ENCODE measurements around the gene ATRNL1. TPM values are rescaled to one million over a fixed set of nuclear protein-coding genes. Genes with fewer than 3 reads are reported as not detected.

Gene ATRNL1
- total and polyA plus RNA-seq, 12 donors: 4.8 to 217 (median 92.4) TPM

GRCh38 chr10:115593060-115593459 lies 499.9 kb downstream of the ATRNL1 start:
- intact Hi-C loops (cut with DNase I): no loop called here
- no peak for DNase-seq
- WGBS, 4 donors: 91 to 100% (median 94%) methylated on average over 2 of the region's 2 CpGs
- H3K4me1 ChIP-seq (replicated peaks in 1 of 2): no peaks in the 10 kb centered on the region
- H3K27me3 ChIP-seq: no peaks in the 10 kb centered on the region
- H3K4me3 ChIP-seq: no peak overlapping the region
- no peak overlapping the region for H3K27ac ChIP-seq
- no peaks in the 10 kb centered on the region for H3K36me3 ChIP-seq (replicated peaks in 1 of 2)
- TF ChIP-seq CTCF (IDR thresholded peaks at IDR 0.05) (no peak), POLR2A (IDR thresholded peaks at IDR 0.05) (no peak)
- H3K9me3 ChIP-seq (replicated peaks in 1 of 3): no peaks in the 10 kb centered on the region

- no peak for DNase-seq
- TF ChIP-seq CTCF (IDR thresholded peaks at IDR 0.05): no peak
- no peak for TF ChIP-seq POLR2A (IDR thresholded peaks at IDR 0.05)
- H3K36me3 ChIP-seq (replicated peaks in 1 of 2): no peaks in the 10 kb centered on the region
- no peak overlapping the region for H3K27ac ChIP-seq
- H3K4me1 ChIP-seq (replicated peaks in 1 of 2): no peaks in the 10 kb centered on the region
- intact Hi-C loops (cut with DNase I): no loop called here
- H3K9me3 ChIP-seq (replicated peaks in 1 of 3): no peaks in the 10 kb centered on the region
- no peaks in the 10 kb centered on the region for H3K27me3 ChIP-seq
- no peak overlapping the region for H3K4me3 ChIP-seq
- 76 to 87% (median 82%) methylated on average over 2 of the region's 2 CpGs for WGBS, 4 donors
Measured at GRCh38 chr10:115604627-115605026, 511.5 kb downstream of the ATRNL1 start.

GRCh38 chr10:115606086-115606485 lies 512.9 kb downstream of the ATRNL1 start:
- H3K36me3 ChIP-seq (replicated peaks in 1 of 2): no peaks in the 10 kb centered on the region
- intact Hi-C loops (cut with DNase I): no loop called here
- DNase-seq: no peak
- no peaks in the 10 kb centered on the region for H3K4me1 ChIP-seq (replicated peaks in 1 of 2)
- no peaks in the 10 kb centered on the region for H3K9me3 ChIP-seq (replicated peaks in 1 of 3)
- 68 to 88% (median 72%) methylated on average over 1 of the region's 1 CpG for WGBS, 4 donors
- TF ChIP-seq CTCF (IDR thresholded peaks at IDR 0.05): no peak
- TF ChIP-seq POLR2A (IDR thresholded peaks at IDR 0.05): no peak
- H3K27ac ChIP-seq: no peak overlapping the region
- H3K4me3 ChIP-seq: no peak overlapping the region
- H3K27me3 ChIP-seq: no peaks in the 10 kb centered on the region

DNA sequence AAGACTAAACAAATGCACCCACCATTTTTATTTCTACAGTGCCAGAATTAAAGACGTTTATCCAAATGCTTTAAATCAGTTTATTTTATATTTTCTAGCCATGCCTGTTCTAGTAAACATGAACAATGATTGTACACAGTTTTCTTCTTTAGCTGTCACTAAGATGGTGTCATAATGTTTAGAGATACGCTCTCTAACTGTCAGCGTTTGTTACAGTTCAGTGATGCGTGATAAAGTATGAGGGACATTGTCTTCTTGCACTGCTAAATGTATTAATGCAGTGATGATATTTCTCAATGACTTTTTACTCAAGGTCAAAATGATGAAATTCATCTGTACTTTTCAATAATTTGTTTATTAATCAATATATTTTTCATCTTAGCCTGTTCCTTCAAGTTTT lies 513.6 kb downstream of the ATRNL1 start:
- no peaks in the 10 kb centered on the region for H3K4me1 ChIP-seq (replicated peaks in 1 of 2)
- no peaks in the 10 kb centered on the region for H3K36me3 ChIP-seq (replicated peaks in 1 of 2)
- H3K4me3 ChIP-seq: no peak overlapping the region
- no peaks in the 10 kb centered on the region for H3K9me3 ChIP-seq (replicated peaks in 1 of 3)
- no peak overlapping the region for H3K27ac ChIP-seq
- WGBS, 4 donors: 73 to 79% (median 74%) methylated on average over 4 of the region's 4 CpGs
- H3K27me3 ChIP-seq: no peaks in the 10 kb centered on the region
- intact Hi-C loops (cut with DNase I): no loop called here
- TF ChIP-seq POLR2A (IDR thresholded peaks at IDR 0.05): no peak
- TF ChIP-seq CTCF (IDR thresholded peaks at IDR 0.05): no peak
- DNase-seq: no peak
